GM21515 (cell line): Measurements from ENCODE around the gene ACTRT2.

ENCODE experiments used
- ATAC-seq: cut with Tn5 transposase; IDR thresholded peaks from one replicate; pipeline ENCODE4 v1.9.1; 2021; ENCODE audit not compliant: unreplicated experiment

The ACTRT2 gene

GRCh38 chr1:3052501-3052900 is 31.2 kb downstream of the ACTRT2 start:
- no peak for ATAC-seq

- no peak for ATAC-seq
Observed at GRCh38 chr1:3053366-3053980, 32.2 kb downstream of the ACTRT2 start.

GRCh38 chr1:3053986-3054385 is 32.7 kb downstream of the ACTRT2 start:
- ATAC-seq: no peak

- ATAC-seq: no peak
Observed at GRCh38 chr1:3054474-3054873, 33.2 kb downstream of the ACTRT2 start.

- no peak for ATAC-seq
Observed at GRCh38 chr1:3055051-3055450, 33.8 kb downstream of the ACTRT2 start.

GRCh38 chr1:3056641-3057040 is 35.4 kb downstream of the ACTRT2 start:
- ATAC-seq: no peak

- ATAC-seq: no peak
Observed at GRCh38 chr1:3058263-3059030, 37.2 kb downstream of the ACTRT2 start.

GRCh38 chr1:3060127-3060526 is 38.9 kb downstream of the ACTRT2 start:
- ATAC-seq: no peak

- ATAC-seq: no peak
Observed at GRCh38 chr1:3060601-3061551, 39.6 kb downstream of the ACTRT2 start.

GRCh38 chr1:3061566-3061965 is 40.3 kb downstream of the ACTRT2 start:
- ATAC-seq: no peak

GRCh38 chr1:3061981-3062615 is 40.8 kb downstream of the ACTRT2 start:
- no peak for ATAC-seq

- no peak for ATAC-seq
Observed at GRCh38 chr1:3062616-3063378, 41.5 kb downstream of the ACTRT2 start.

- no peak for ATAC-seq
Observed at GRCh38 chr1:3063379-3064295, 42.4 kb downstream of the ACTRT2 start.

- no peak for ATAC-seq
Observed at GRCh38 chr1:3064296-3064850, 43.1 kb downstream of the ACTRT2 start.

GRCh38 chr1:3064901-3065300 is 43.6 kb downstream of the ACTRT2 start:
- no peak for ATAC-seq

GRCh38 chr1:3065396-3065795 is 44.1 kb downstream of the ACTRT2 start:
- no peak for ATAC-seq

- no peak for ATAC-seq
Observed at GRCh38 chr1:3065797-3066196, 44.5 kb downstream of the ACTRT2 start.

- no peak for ATAC-seq
Observed at GRCh38 chr1:3066250-3066711, 45.0 kb downstream of the ACTRT2 start.

GRCh38 chr1:3066826-3067225 is 45.6 kb downstream of the ACTRT2 start:
- ATAC-seq: no peak
